HG03575 (cell line): ENCODE data around the gene SYT7.
"Not testable (repeated sequence)": the region's sequence is repeated elsewhere in the genome, so short reads cannot be mapped to it uniquely, and the experiment has no call there.

Experiments used
- ATAC-seq: cut with Tn5 transposase; IDR thresholded peaks from one replicate; pipeline ENCODE4 v1.9.1; 2021; ENCODE audit not compliant: unreplicated experiment, insufficient number of reproducible peaks, low FRiP score; ENCODE audit errors: extremely low read depth

Gene SYT7

DNA sequence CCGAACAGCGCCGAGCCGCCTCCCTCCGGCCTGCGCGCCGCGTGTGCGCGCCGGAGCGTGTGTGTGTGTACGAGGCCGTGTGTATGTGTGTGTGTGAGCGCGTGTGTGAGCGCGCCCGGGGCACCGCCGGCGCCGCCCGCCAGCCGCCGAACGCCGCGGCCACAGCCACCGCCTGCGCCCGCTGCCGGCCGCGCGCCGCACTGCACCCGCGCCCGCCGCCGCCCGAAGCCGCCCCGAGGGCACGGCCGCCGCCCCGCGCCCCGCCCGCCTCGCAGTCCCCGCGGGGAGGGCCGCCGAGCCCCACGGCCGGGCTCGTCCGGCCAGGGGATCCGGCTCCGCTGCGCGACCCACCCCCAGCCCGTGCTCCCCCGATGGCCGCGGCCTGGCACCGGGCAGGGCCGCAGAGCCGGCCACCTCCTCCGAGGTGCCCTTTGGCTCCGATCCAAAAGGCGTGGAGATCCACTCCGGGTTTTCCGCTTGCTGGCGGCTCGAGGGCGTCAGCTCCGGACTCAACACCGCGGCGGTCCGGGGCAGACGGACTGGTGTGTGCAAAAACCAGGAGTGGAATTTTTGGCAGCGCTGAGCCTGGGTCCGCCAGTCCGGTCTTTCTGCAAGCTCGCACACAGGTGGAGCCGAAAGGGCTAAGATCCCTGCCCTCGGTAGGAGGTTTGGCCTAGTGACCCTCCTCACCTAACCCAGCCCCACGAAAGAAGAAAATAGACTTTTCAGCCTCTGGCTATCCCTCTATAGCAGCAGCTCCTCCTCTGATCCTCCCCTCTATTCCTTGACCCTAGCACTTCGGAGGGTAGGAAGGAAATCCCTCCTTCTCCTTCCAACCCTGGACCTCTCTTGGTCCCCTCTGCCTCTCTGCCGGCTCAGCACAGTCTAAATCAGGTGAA lies at the start of gene SYT7:
TSS of gene SYT7 (minus strand) at position 47 of the 899 bp plus-strand sequence. CDS start 256 bp downstream, outside the sequence.
- ATAC-seq, result peak; percentile 67

DNA sequence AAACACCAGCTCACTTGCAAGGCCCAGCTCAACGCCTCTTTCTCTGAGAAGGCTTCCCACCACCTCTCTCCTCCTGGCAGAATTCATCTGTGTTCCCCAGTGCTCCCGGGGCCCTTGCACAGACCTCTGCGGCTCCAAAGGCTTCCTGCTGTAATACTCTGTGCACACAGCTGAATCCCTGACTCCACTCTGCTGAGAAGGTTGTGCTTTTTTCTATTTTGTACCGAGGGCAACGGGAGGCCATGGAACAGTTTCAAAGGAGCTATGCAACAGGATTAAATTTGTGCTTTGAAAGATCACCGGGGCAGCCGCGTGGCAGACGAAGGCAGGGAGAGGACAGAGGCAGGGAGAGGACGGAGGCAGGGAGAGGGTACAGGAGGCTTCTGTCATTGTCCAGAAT lies 49.2 kb upstream of the SYT7 start:
- no peak for ATAC-seq

GRCh38 chr11:61629082-61629833 lies 48.4 kb upstream of the SYT7 start:
- ATAC-seq, result no peak

- ATAC-seq, result no peak
Observed at GRCh38 chr11:61628662-61628970, 47.7 kb upstream of the SYT7 start.

- no peak for ATAC-seq
Observed at GRCh38 chr11:61627850-61628661, 47.2 kb upstream of the SYT7 start.

- ATAC-seq, result no peak
Observed at GRCh38 chr11:61626580-61627380, 45.9 kb upstream of the SYT7 start.

DNA sequence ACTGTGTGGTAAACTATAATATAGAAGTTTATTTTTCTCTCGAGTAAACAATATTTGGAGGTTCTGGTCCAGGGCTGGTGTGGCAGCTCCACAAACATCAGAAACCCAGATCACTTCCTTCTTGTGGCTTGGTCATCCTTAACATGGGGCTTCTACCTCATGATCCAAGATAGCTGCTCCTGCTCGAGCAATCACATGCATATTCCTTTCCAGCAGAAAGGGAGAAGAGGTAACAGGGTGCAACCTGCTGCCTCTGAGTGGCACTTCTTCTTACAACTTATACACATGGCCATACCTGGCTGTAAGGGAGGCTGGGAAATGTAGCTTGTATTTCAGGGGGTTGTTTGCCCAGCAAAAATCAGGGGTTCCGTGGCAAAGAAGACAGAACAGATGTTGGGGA lies 44.6 kb upstream of the SYT7 start:
- ATAC-seq, result no peak

DNA sequence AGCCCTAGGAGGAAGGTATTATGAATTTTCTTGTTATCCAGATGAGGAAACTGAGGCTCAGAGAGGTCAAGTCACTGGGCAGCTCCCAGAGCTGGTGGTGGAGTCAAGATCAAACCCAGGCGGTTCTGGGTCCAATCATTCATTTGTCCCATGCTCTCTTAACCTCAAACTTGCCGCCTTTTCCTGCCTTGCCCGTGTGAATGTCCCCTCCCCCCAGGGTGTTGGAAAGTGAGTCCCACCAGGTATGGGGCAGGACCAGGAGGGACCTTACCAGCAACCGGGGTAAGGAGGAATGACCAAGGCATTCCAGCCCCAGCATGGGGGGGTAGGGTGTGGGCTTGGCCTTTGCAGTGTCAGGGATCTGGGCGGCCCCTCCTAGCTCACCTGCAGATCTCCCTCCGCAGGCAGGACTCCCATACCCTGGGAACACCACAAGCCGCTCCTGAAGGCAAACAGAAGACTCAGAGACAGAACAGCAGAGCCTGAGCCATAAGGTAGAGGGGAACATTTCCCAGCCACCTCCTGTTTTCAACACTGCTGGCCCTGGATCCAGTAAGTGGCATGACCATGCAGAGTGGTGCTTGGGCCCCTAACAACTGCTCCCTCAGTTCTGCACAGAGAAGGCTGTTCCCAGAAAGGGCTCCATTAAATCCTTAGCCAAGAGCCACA lies 41.2 kb upstream of the SYT7 start:
- no peak for ATAC-seq

DNA sequence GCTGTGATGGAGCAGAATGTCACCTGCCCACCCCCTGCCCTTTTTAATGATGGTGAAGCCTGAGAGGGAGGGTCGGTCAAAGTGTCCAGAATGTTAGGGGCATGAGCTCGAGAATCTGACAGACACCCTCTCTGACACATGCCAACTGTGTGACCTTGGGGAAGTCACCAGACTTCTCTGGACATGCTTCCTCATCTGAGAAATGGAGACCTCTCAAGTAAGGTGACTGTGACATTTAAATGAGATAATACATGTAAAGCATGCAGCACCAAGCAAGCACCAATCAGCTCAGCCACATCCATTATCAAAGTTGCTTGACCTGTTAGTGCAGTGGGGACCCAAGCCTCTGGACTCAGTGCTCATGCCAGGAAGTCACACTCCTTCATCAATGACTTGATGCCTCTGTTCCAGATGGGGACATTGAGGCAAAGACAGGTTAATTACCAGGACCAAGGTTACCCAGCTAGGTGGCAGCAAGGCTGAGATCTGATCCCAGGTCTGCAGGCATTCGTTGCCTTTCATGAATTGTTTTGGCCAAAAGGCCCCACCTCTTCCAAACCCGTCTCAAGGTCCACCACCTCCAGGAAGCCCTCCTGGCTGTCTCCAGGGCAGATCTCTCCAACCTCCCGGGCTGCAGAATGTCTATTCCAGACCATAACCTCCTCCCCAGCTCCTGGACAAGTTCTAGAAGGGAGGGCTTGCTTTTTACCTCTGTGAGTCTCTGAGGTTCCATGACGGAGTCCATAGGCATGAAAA lies 38.8 kb upstream of the SYT7 start:
- no peak for ATAC-seq

GRCh38 chr11:61618978-61619377 lies 38.1 kb upstream of the SYT7 start:
- ATAC-seq, result no peak

DNA sequence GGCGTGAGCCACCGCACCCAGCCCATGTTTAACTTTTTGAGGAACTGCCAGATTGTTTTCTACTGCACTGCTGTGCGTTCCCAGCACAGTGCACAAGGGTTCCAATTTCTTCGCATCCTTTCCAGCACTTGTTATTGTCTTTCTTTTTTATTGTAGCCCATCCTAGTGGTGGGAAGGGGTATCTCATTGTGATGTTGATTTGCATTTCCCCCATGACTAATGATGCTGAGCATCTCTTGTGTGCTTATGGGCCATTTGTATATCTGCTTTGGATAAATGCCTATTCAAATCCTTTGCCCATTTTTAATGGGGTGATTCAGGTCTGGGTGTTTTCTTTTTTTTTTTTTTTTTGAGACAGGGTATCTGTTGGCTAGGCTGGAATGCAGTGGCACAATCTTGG lies 36.6 kb upstream of the SYT7 start:
- no peak for ATAC-seq

DNA sequence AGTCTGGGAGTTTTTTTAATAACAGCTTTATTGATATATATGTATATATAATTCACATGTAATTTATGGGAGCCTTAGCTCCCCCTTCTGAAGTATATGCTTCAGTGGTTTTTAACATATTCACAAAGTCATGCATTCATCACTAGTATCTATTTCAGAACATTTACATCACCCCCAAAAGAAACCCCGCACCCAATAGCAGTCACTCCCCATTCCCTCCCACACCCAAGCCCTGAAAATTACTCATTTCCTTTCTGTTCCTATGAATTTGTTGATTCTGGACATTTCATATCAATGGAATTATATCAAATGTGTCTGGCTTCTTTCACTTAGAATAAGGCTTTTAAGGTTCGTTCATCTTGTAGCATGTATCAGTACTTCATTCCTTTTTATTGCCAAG lies 35.6 kb upstream of the SYT7 start:
- no peak for ATAC-seq

DNA sequence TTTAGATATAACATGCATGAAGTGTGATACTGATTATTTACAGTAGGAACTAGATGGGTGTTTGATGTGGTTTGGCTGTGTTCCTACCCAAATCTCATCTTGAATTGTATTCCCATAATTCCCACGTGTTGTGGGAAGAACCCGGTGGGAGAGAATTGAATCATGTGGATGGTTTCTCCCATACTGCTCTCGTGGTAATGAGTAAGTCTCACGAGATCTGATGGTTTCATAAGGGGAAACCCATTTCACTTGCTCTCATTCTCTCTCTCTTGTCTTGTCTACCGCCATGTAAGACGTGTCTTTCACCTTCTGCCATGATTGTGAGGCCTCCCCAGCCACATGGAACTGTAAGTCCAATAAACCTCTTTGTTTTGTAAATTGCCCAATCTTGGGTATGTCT lies 33.9 kb upstream of the SYT7 start:
- ATAC-seq, result not testable (repeated sequence)

GRCh38 chr11:61613870-61614269 lies 33.0 kb upstream of the SYT7 start:
- ATAC-seq, result no peak

DNA sequence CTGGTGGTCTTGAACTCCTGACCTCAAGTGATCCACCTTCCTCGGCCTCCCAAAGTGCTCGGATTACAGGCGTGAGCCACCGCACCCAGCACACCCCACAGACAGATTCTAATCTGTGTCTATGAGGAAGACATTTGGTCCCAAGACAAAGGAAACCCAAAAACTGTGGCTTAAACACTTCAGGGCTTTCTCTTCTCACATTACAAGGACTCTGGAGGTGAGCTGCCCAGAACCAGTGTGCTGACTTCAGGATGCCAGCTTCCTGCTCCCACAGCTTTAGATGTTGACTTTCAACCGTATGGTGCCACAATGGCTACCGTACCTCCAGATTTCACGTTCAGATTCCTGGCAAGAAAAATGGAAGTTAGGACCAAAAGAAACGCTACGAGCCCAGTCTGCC lies 32.2 kb upstream of the SYT7 start:
- ATAC-seq, result no peak

DNA sequence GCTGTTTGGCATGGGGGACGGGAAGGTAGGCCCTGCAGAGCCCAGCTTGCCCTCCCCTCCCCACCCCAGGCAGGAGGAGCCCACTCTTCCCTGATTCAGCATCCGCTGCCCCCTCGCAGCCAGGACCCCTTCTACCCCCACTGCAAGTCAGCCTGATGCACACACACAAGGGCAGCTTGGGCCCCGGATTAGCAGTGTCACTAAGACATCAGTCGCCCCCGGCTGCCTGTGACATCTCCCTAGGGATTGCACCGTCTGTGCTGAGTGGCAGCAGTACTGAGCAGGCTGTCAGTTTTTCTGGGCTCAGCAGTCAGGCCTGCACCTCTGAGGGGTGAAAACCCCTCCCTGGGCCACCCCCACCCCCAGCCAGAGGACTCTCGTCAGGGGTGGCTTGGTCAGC lies 30.4 kb upstream of the SYT7 start:
- ATAC-seq, result no peak

- ATAC-seq, result no peak
Observed at GRCh38 chr11:61610905-61611304, 30.0 kb upstream of the SYT7 start.

GRCh38 chr11:61609980-61610366 lies 29.1 kb upstream of the SYT7 start:
- no peak for ATAC-seq
